ENCODE measurements around the gene GLI3. TPM values are rescaled to one million over a fixed set of nuclear protein-coding genes. Genes with fewer than 3 reads are reported as not detected.

The GLI3 gene
- total RNA-seq, 1 donor from 2014 or later = 9.0 TPM

- Mint-ChIP-seq H3K27ac (no peak overlapping the region), H3K27me3 (peaks cover 66% of the 10 kb centered on the region), H3K4me3 (ENCODE audit: low read depth) (no peak overlapping the region), H3K9me3 (ENCODE audit: low read depth) (no peaks in the 10 kb centered on the region), H3K36me3 (ENCODE audit: insufficient read depth) (no peaks in the 10 kb centered on the region), H3K4me1 (ENCODE audit: low read depth) (no peaks in the 10 kb centered on the region)
- no peak for DNase-seq (ENCODE audit: low spot score, unreplicated experiment)
- TF ChIP-seq, protein P1, sequence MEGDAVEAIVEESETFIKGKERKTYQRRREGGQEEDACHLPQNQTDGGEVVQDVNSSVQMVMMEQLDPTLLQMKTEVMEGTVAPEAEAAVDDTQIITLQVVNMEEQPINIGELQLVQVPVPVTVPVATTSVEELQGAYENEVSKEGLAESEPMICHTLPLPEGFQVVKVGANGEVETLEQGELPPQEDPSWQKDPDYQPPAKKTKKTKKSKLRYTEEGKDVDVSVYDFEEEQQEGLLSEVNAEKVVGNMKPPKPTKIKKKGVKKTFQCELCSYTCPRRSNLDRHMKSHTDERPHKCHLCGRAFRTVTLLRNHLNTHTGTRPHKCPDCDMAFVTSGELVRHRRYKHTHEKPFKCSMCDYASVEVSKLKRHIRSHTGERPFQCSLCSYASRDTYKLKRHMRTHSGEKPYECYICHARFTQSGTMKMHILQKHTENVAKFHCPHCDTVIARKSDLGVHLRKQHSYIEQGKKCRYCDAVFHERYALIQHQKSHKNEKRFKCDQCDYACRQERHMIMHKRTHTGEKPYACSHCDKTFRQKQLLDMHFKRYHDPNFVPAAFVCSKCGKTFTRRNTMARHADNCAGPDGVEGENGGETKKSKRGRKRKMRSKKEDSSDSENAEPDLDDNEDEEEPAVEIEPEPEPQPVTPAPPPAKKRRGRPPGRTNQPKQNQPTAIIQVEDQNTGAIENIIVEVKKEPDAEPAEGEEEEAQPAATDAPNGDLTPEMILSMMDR (IDR thresholded peaks at IDR 0.05; ENCODE audit: unreplicated experiment) = no peak
These were observed 209.5 kb downstream of the GLI3 start for GRCh38 chr7:42027521-42027920.

DNA sequence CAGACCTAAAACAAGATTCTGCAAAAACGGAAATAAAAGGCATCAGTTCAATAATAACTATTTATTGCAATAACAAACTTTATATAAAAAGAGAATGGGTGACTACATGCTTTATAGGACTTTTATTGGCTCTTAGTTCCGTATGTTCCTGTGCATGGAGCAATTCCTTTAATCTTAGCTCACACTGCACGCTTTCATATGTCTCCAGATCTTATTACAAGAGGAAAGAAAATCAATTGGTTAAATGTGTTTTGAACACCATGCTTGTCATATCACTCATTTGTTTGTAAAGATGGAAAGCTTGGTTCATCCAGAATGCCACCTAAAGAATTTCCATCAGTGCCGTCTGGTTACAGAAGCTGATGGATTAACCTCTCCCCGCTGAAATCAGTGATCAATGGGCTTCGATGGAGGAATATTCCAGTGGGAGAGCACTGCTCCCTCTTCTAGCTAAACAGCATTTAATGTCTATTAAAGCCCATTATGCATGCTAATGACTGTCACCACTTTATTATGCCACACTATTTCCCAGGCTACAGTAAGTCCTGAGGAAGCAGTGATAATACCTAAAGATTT lies 210.3 kb downstream of the GLI3 start:
- Mint-ChIP-seq H3K27ac (no peak overlapping the region), H3K36me3 (ENCODE audit: insufficient read depth) (peaks cover 2% of the 10 kb centered on the region), H3K4me3 (ENCODE audit: low read depth) (no peak overlapping the region), H3K27me3 (peaks cover 74% of the 10 kb centered on the region), H3K4me1 (ENCODE audit: low read depth) (no peaks in the 10 kb centered on the region), H3K9me3 (ENCODE audit: low read depth) (no peaks in the 10 kb centered on the region)
- TF ChIP-seq, protein P1 (IDR thresholded peaks at IDR 0.05; ENCODE audit: unreplicated experiment) = no peak
- DNase-seq (ENCODE audit: low spot score, unreplicated experiment) = no peak

DNA sequence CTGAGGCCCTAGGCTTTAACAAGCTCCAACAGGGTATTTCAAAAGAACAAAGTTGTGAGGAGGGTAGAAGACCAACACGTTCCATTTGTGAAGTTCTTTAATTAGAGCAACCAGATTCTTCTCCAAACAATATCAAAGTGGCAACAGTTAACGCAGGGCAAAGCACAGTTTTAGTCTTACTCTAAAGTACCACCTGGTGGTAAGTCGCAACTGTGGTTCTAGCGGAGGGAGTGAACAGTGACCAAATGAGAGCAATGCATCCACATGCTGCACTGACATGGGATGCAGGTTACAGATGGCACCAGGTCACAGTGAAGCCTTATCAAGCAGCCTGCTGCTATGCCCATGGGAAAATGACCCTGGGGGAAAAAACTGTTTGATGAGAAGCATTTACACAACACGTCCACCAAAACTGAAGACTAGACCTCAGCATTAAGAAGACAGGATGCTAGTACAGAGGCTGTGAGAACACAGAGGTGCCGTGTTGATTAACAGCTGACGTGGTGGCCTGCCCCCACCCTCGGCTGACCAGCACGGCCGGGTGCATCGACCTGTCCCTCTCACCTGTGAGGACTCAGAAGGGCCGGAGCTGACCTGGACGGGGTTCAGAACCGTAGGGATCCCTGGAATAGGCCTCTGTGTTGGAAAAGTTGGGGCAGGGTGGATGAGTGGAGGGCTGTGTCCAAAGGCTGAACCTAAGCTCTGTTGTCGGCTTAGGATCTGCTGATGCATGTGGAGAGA lies 211.2 kb downstream of the GLI3 start:
- no peak for DNase-seq (ENCODE audit: low spot score, unreplicated experiment)
- TF ChIP-seq, protein P1 (IDR thresholded peaks at IDR 0.05; ENCODE audit: unreplicated experiment) = no peak
- no peaks in the 10 kb centered on the region for H3K9me3 Mint-ChIP-seq (ENCODE audit: low read depth)
- H3K36me3 Mint-ChIP-seq (ENCODE audit: insufficient read depth) = peaks cover 2% of the 10 kb centered on the region
- no peak overlapping the region for H3K27ac Mint-ChIP-seq
- no peak overlapping the region for H3K4me3 Mint-ChIP-seq (ENCODE audit: low read depth)
- H3K4me1 Mint-ChIP-seq (ENCODE audit: low read depth) = no peaks in the 10 kb centered on the region
- peaks cover 78% of the 10 kb centered on the region for H3K27me3 Mint-ChIP-seq

DNA sequence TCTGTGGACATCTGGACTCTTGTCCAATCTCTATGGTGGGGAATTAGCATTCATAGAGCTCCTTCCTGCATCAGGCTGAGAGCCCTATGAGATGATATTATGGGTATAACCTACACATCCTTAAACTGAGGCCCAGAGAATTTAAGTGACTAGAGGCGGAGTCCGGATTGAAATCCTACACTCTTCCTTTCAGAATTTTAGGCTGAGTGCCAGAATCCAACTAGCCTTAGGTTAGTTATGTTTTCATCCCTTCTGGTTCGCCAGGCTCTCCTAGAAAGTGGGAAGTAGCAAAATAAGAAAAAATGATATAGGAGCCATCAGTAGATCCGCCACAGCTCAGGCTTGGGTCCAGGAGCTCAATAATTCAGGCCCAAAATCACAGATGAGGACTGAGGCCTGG lies 212.5 kb downstream of the GLI3 start:
- H3K9me3 Mint-ChIP-seq (ENCODE audit: low read depth) = no peaks in the 10 kb centered on the region
- H3K4me3 Mint-ChIP-seq (ENCODE audit: low read depth) = no peak overlapping the region
- no peaks in the 10 kb centered on the region for H3K4me1 Mint-ChIP-seq (ENCODE audit: low read depth)
- TF ChIP-seq, protein P1 (IDR thresholded peaks at IDR 0.05; ENCODE audit: unreplicated experiment) = no peak
- DNase-seq (ENCODE audit: low spot score, unreplicated experiment) = no peak
- peaks cover 2% of the 10 kb centered on the region for H3K36me3 Mint-ChIP-seq (ENCODE audit: insufficient read depth)
- peaks cover 76% of the 10 kb centered on the region for H3K27me3 Mint-ChIP-seq
- H3K27ac Mint-ChIP-seq = no peak overlapping the region

- H3K9me3 Mint-ChIP-seq (ENCODE audit: low read depth) = no peaks in the 10 kb centered on the region
- DNase-seq (ENCODE audit: low spot score, unreplicated experiment) = no peak
- H3K27ac Mint-ChIP-seq = no peak overlapping the region
- peaks cover 76% of the 10 kb centered on the region for H3K27me3 Mint-ChIP-seq
- TF ChIP-seq, protein P1 (IDR thresholded peaks at IDR 0.05; ENCODE audit: unreplicated experiment) = no peak
- no peaks in the 10 kb centered on the region for H3K4me1 Mint-ChIP-seq (ENCODE audit: low read depth)
- H3K4me3 Mint-ChIP-seq (ENCODE audit: low read depth) = no peak overlapping the region
- peaks cover 2% of the 10 kb centered on the region for H3K36me3 Mint-ChIP-seq (ENCODE audit: insufficient read depth)
These were observed 213.7 kb downstream of the GLI3 start for GRCh38 chr7:42023262-42023661.
